ENCODE measurements around the gene KSR1.
"Not testable (repeated sequence)": the region's sequence is repeated elsewhere in the genome, so short reads cannot be mapped to it uniquely, and the experiment has no call there.

Gene KSR1

DNA sequence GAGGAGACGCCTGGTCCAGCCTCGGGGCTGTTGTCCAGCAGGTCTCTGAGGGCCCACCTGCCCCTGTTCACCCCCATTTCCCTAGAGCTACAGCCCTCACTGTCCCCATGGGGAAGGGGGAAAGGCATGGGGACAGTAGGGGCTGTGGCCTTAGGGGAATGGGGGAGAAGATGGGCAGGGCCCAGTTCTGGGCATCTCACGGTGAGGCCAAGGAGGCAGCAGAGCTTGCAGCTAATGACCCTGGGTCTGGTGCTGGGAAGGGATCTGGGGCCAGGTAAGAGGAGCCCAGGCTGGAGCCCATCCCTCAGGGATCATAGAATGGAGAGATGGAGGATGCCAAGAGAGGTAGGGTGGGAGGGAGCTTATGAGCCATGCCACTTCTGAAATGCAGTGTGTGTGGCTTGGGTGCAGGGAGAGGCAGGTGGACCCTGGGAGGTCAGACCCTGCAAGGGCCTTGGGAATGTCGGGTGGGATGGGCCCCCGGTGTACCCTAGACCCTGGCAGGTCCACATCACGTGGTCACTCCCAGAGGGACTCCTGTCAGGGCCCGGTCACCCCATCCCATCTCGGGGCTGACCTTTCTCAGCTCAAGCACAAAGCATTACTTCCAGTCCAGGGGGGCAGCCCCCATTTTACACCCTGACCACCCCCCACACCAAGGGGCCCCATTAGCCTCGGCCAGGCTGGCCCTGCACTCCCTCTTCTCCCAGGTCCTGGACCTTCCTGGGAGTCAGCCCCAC is 35.9 kb upstream of the KSR1 start:
- TF ChIP-seq, protein P1, sequence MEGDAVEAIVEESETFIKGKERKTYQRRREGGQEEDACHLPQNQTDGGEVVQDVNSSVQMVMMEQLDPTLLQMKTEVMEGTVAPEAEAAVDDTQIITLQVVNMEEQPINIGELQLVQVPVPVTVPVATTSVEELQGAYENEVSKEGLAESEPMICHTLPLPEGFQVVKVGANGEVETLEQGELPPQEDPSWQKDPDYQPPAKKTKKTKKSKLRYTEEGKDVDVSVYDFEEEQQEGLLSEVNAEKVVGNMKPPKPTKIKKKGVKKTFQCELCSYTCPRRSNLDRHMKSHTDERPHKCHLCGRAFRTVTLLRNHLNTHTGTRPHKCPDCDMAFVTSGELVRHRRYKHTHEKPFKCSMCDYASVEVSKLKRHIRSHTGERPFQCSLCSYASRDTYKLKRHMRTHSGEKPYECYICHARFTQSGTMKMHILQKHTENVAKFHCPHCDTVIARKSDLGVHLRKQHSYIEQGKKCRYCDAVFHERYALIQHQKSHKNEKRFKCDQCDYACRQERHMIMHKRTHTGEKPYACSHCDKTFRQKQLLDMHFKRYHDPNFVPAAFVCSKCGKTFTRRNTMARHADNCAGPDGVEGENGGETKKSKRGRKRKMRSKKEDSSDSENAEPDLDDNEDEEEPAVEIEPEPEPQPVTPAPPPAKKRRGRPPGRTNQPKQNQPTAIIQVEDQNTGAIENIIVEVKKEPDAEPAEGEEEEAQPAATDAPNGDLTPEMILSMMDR (IDR thresholded peaks at IDR 0.05; ENCODE audit: low read depth, low read length, missing control alignments): no peak
- no peak overlapping the region for H3K4me3 ChIP-seq (replicated peaks; ENCODE audit: low read depth, low read length)
- DNase-seq (ENCODE audit: extremely low read depth, low read depth): no peak

DNA sequence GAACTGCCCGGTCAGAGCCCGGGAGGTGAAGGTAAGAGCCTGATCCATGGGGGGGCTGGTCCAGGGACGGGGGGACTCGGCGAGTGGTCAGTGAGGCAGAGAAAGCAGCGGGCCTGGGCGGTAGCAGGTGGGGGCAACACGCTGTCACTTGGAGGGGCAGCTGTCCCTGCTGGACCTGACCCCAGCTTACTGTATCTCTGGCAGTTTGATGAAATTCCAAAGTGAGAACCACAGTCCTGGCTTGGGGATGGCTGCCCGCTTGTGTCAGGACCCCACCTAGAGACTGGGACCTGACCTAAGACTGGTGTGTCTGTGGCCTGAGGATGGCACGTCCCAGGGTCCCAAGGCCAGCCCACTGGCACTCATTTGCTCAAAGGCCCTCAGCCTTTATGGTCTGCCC is 35.1 kb upstream of the KSR1 start:
- no peak overlapping the region for H3K4me3 ChIP-seq (replicated peaks; ENCODE audit: low read depth, low read length)
- TF ChIP-seq, protein P1 (IDR thresholded peaks at IDR 0.05; ENCODE audit: low read depth, low read length, missing control alignments): no peak
- DNase-seq (ENCODE audit: extremely low read depth, low read depth): no peak

DNA sequence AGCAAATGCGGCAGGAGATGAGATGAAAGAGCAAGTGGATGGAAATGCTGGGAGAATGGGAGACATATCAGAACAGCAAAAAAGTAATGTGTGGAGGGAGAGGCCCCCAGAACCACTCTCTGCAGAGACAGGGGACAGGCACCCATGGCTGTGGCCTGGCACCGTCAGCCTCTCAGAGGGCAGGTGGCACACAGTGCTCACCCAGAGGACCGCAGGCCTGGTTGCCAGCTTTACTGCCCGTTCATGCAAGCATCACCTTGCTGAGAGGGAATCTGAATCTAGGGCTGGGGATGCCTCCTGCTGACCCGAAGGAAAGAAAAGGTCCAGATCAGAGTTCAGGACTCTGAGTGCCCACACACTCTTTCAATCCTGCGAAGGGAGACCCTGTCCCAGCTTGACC is 34.6 kb upstream of the KSR1 start:
- not testable (repeated sequence) for H3K4me3 ChIP-seq (replicated peaks; ENCODE audit: low read depth, low read length); DNase-seq (ENCODE audit: extremely low read depth, low read depth)

DNA sequence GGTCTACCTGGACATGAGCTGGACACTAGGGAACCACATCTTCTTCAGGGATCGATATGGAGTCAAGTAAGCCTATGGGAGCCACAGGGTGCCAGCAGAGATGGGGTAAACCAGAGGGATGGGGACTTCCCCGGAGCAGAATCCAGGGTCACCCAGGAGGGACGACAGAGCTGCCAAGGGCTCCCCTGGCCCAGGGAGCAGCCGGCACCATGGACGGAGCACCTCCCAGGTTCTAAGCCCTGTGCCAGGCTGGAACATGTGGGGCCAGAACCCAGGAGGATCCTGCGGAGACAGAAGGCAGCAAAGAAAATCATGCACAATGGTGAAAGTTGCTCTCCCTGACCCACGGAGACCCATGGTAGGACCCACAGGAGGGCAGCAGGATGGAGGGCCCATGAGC is 33.6 kb upstream of the KSR1 start:
- no peak overlapping the region for H3K4me3 ChIP-seq (replicated peaks; ENCODE audit: low read depth, low read length)
- TF ChIP-seq, protein P1 (IDR thresholded peaks at IDR 0.05; ENCODE audit: low read depth, low read length, missing control alignments): no peak

DNA sequence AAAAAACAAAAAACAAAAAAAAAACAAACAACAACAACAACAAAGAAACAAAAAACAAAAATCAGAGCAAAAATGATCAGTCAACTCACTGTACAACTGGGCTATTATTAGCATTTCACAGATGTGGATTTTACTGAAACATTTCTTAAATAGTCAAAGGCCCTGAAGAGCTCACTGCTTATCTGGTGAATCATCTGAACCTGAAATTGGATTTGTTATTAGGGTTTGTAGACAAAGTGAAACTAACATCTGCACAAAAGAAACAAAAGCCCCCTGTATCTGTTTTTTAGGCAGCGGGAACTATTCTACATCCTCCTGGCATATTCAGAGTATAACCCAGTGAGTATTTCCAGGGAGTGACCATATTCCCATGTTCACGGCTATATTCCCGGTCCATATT is 32.6 kb upstream of the KSR1 start:
- DNase-seq (ENCODE audit: extremely low read depth, low read depth): no peak
- TF ChIP-seq, protein P1 (IDR thresholded peaks at IDR 0.05; ENCODE audit: low read depth, low read length, missing control alignments): no peak
- H3K4me3 ChIP-seq (replicated peaks; ENCODE audit: low read depth, low read length): no peak overlapping the region

More for the DNA sequence above, 33.6 kb upstream of the KSR1 start:
- no peak for DNase-seq (ENCODE audit: extremely low read depth, low read depth)

DNA sequence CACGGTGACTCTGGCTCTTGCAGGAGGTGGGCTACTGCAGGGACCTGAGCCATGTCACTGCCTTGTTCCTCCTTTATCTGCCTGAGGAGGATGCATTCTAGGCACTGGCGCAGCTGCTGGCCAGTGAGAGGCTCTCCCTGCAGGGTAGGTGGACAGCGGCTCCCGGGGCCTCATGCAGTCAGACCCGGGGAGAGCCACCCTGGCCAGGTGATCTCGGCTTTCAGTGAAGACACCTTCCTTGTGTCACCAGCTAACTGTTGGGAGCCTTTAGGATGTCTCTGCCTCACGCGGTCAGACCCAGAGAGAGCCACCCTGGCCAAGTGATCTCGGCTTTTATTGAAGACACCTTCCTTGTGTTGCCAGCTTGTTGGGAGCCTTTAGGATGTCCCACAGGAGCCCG is 31.7 kb upstream of the KSR1 start:
- TF ChIP-seq, protein P1 (IDR thresholded peaks at IDR 0.05; ENCODE audit: low read depth, low read length, missing control alignments): no peak
- DNase-seq (ENCODE audit: extremely low read depth, low read depth): no peak
- H3K4me3 ChIP-seq (replicated peaks; ENCODE audit: low read depth, low read length): no peak overlapping the region

DNA sequence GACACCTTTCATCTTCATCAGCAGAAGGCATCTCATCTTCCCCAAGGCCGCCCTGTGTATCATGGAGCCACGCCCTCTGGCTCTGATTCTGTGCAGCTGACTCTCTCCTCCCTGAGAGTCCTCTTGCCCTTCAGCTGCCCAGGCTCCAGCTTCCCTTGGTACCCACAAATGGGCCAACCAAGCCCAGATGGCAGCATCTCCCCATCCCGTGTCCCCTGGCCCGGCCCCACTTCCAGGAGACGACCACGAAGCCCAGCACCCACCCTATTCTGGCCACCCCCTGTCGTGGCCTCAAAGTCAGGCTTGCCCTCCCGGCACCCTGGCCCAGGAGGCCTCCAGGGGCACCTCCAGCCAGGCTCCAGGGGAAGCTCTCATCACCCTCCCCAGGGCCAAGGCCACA is 31.3 kb upstream of the KSR1 start:
- H3K4me3 ChIP-seq (replicated peaks; ENCODE audit: low read depth, low read length): no peak overlapping the region
- TF ChIP-seq, protein P1 (IDR thresholded peaks at IDR 0.05; ENCODE audit: low read depth, low read length, missing control alignments): no peak
- DNase-seq (ENCODE audit: extremely low read depth, low read depth): no peak

DNA sequence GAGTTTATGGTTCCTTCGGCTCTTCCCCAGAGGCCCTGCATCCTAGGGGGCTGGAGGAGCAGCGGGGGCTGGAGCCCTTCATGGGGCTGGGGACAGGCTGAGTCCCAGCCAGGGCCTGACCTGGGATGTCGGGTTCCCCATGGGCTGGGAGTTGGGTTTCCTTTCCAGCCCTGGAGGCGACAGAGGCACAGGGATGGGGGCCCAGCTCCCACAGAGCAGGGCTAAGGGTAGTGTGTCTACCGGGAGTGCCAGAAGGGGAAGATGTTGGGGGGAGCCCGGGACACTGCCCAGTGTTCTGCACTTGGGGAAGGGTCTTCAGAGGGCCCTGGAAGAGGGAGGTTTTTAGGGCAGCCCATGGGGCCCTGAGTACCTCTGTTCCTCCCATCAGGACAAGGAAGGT is 30.7 kb upstream of the KSR1 start:
- not testable (repeated sequence) for H3K4me3 ChIP-seq (replicated peaks; ENCODE audit: low read depth, low read length); DNase-seq (ENCODE audit: extremely low read depth, low read depth)
